Measurements from ENCODE around the gene CELSR3. TPM values are rescaled to one million over a fixed set of nuclear protein-coding genes. Genes with fewer than 3 reads are reported as not detected.

CELSR3 gene
- total RNA-seq, 1 experiment from 2014 or later, result 7.7 TPM

DNA sequence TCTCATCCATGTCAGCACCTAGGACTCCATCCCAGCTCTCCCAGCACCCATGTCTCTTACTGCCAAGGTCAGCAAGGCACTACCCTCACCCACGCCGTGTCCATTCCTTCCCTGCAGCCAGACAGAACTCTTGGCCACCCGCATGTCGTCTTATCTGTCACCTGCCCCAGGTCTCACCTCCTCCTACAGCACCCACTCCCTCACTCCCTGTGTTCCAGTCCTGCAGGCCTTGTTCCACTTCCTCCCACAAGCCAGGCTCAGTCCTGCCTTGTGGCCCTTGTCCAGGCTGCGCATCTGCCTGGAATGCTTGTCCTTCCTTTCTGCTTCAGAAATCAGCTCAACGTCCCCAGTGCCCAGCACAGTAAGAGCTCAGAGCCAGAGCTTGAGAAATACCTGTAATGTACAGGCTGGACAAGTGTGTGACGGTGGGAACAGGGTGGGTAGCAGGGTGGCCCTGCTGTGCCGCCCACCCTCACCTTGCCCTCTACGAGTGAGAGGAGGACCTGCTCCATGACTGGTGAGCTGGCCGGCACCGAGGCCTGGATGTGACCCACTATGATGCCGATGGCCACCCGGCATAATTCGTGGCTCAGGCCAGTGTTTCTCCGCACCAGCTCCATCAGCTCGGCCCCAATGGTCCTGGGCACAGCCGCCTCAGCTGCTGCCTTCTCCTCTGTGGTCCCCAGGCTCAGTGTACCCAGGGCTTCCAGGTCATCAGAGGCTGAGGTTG, 18.3 kb upstream of the CELSR3 start:
- Histone ChIP-seq H3K4me1 (ENCODE audit: control insufficient read depth, insufficient read depth, low read length) (peaks cover 9% of the 10 kb centered on the region; the same call in 1 of the 2 replicates), H3K27me3 (ENCODE audit: control insufficient read depth, insufficient read depth, low read length) (no peaks in the 10 kb centered on the region), H3K36me3 (ENCODE audit: control insufficient read depth, insufficient read depth, low read length) (no peaks in the 10 kb centered on the region; the same call in 1 of the 2 replicates), H3K27ac (ENCODE audit: low read length) (no peak overlapping the region), H3K9me3 (ENCODE audit: control insufficient read depth, insufficient read depth, low read depth, low read length) (no peaks in the 10 kb centered on the region), H3K4me3 (ENCODE audit: low read depth in 2 of 2, low read length in 2 of 2) (no peak overlapping the region)
- CTCF ChIA-PET, result no interaction called here
- TF ChIP-seq POLR2AphosphoS5 (IDR thresholded peaks at IDR 0.05; ENCODE audit: low read depth, low read length) (no peak), CTCF (IDR thresholded peaks at IDR 0.05) (no peak), TCF7L2 (IDR thresholded peaks at IDR 0.05; ENCODE audit: low read depth, low read length) (no peak), SIN3A (IDR thresholded peaks at IDR 0.05; ENCODE audit: borderline replicate concordance, insufficient read depth, low read depth, low read length) (no peak), REST (IDR thresholded peaks at IDR 0.05; ENCODE audit: insufficient read depth in 1 of 2, low read depth in 2 of 2, low read length in 1 of 2) (no peak)
- POLR2A ChIA-PET, result no interaction called here
- DNase-seq (ENCODE audit: low read depth, low spot score), result no peak
- in situ Hi-C loops (cut with HindIII; ENCODE audit: low pct_unique_long_range_greater_than_20kb, low sequenced_read_pairs) (no loop called here), intact Hi-C loops (cut with micrococcal nuclease; ENCODE audit: unreplicated experiment) (no loop called here)
- no peak for ATAC-seq
- BruUV-seq (replicated peaks), result no TSS peak

DNA sequence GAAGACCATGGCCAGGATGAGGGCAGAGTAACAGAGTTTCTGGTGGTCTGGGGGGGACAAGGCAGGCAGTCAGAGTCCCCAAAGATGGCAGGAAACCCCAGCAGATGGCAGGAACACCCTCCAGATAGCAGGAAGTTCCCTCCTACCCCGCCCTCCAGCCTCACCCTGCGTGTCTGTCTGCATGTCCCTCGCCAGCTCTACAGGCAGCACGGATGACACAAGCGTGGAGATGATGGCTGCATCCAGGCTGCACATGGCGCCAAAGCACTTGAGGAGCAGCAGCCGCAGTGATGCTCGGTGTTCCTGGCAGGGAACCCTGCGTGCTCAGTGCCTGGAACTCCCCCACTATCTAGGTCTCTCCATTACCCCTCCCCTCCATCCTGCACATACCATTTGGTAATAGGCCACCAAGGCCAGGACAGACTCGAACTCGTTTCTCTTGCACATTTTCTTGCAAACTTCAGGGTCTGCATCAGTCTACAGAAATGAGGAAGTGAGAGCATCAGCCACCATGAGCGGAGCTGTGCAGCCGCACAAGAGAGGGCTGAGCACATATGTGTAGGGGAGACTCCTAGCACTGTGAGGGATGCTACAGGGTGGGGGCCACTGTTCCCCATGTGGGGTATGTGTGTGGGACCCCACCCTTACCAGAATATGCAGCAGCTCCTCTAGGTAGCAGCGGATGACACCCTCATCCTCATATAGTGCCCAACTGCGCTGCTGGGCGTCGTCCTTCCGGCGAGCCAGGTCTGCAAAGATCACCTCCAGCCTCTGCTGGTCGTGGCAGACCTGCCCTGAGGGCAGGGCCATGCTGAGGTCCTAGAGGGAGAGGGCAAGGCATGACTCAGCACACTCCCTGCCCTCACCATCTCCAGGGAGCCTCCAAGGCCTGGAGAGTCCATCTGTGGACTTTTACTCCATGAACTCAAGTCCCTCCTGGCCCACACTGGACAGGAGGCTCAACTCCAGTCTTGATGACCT, 17.0 kb upstream of the CELSR3 start:
- Histone ChIP-seq H3K36me3 (ENCODE audit: control insufficient read depth, insufficient read depth, low read length) (no peaks in the 10 kb centered on the region), H3K27ac (ENCODE audit: low read length) (no peak overlapping the region), H3K27me3 (ENCODE audit: control insufficient read depth, insufficient read depth, low read length) (no peaks in the 10 kb centered on the region), H3K9me3 (ENCODE audit: control insufficient read depth, insufficient read depth, low read depth, low read length) (no peaks in the 10 kb centered on the region), H3K4me3 (ENCODE audit: low read depth in 2 of 2, low read length in 2 of 2) (no peak overlapping the region), H3K4me1 (ENCODE audit: control insufficient read depth, insufficient read depth, low read length) (peaks cover 7% of the 10 kb centered on the region; the same call in 1 of the 2 replicates)
- no TSS peak for BruUV-seq (replicated peaks)
- ATAC-seq (no peak), DNase-seq (ENCODE audit: low read depth, low spot score) (no peak)
- intact Hi-C loops (cut with micrococcal nuclease; ENCODE audit: unreplicated experiment) (no loop called here), in situ Hi-C loops (cut with HindIII; ENCODE audit: low pct_unique_long_range_greater_than_20kb, low sequenced_read_pairs) (no loop called here)
- ChIA-PET POLR2A (no interaction called here), CTCF (no interaction called here)
- TF ChIP-seq TCF7L2 (IDR thresholded peaks at IDR 0.05; ENCODE audit: low read depth, low read length) (no peak), POLR2AphosphoS5 (IDR thresholded peaks at IDR 0.05; ENCODE audit: low read depth, low read length) (no peak), SIN3A (IDR thresholded peaks at IDR 0.05; ENCODE audit: borderline replicate concordance, insufficient read depth, low read depth, low read length) (no peak), REST (IDR thresholded peaks at IDR 0.05; ENCODE audit: insufficient read depth in 1 of 2, low read depth in 2 of 2, low read length in 1 of 2) (no peak), CTCF (IDR thresholded peaks at IDR 0.05) (no peak)
